CD4-positive, alpha-beta T cell treated with Interleukin-6 at 100 ng/mL for 8 hours (primary cell): Measurements from ENCODE around the gene ZNF813.
A peak's percentile ranks its signal among the peaks of the same experiment; 100 is the strongest.
"Not testable (repeated sequence)": the region's sequence is repeated elsewhere in the genome, so short reads cannot be mapped to it uniquely, and the experiment has no call there.

Experiments
- DNase-seq: peaks from one replicate; pipeline ENCODE4 v3.0.0-alpha.2; 2020; ENCODE audit warnings: mixed read lengths, low spot score

The ZNF813 gene

DNA sequence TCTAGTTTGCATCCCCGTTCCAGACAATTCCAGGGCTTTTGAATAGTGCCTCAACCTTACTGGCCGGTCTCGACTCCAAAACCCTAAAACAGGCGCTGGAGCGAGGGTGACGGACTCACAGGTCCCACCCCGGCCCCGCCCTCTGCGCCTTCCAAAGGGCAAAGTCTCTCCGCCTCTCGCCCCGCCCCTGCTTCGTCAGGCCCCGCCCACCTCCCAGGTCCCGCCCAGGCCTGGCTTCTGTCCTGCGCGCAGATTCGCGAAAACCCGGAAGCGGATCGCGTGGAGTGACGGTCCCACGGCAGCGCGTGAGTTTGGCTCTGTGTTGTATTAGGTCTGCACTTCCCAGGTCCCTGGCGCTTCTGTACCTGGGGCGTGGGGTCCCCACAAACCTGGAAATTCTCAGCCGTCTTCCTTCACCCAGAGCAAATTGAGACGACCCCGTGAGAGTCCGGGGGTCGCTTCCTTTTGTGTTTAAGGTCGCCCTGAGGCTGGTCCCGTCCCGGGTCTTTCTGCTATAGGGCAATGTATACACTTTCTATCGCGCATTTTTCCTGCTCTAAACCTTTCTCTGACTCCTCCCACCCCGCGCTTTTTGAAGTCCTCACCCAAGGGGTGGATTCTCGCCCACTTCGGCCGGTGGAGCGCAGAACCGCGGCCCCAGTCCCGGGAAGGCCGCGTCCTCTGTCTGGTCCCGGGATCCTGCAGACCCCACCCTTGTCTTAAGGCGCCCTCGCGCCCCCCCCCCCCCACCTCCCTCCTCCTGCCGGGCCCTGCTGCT is at the start of gene ZNF813:
TSS of gene ZNF813 (plus strand) at position 249 of the 778 bp plus-strand sequence. CDS start 16,090 bp downstream, outside the sequence.
- peak; percentile 94 for DNase-seq

DNA sequence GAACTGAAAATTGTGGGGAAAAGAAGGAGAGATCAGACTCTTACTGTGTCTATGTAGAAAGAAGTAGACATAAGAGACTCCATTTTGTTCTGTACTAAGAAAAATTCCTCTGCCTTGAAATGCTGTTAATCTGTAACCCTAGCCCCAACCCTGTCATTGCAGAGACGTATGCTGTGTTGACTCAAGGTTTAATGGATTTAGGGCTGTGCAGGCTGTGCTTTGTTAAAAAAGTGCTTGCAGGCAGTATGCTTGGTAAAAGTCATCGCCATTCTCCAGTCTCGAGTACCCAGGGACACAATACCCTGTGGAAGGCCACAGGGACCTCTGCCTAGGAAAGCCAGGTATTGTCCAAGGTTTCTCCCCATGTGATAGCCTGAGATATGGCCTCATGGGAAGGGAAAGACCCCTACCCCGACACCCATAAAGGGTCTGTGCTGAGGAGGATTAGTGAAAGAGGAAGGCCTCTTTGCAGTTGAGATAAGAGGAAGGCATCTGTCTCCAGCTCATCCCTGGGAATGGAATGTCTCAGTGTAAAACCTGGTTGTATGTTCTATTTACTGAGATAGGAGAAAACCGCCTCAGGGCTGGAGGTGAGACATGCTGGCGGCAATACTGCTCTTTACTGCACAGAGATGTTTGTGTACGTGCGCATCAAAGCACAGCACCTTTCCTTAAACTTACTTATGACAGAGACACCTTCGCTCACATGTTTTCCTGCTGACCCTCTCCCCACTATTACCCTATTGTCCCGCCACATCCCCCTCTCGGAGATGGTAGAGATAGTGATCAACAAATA is 46.8 kb upstream of the ZNF813 start:
- not testable (repeated sequence) for DNase-seq

DNA sequence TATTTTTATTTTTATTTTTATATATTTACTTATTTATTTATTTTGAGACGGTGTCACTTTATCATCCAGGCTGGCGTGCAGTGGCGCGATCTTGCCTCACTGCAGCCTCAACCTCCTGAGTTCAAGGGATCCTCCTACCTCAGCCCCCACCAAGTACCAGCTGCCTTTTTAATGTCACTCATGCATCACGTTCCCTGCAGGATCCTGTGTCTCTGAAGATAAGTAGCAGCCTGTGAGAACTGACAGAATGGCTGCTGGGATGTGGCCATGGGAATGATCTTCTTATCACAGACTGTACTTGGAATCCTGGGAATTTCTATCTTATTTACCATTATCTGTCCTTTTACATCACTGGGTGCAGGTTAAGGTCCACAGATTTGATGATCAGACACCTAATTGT is 45.0 kb upstream of the ZNF813 start:
- no peak for DNase-seq

DNA sequence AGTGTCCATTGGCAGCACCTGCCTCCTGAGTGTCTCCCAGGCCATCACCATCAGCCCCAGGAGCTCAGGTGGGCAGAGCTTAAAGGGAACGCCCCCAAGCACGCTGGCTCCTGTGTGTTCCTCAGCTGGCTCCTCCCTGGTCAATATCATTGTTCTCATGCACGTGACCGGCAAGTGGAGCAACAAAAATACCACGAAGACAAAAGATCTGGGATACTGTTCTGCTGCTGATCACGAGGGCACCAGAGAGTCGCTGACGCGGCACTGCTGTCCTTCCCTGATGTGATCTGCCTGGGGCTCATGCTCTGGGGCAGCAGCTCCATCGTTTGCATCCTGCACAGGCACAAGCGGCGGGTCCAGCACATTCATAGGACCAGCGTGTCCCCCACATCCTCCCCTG is 44.5 kb upstream of the ZNF813 start:
- DNase-seq: not testable (repeated sequence)

DNA sequence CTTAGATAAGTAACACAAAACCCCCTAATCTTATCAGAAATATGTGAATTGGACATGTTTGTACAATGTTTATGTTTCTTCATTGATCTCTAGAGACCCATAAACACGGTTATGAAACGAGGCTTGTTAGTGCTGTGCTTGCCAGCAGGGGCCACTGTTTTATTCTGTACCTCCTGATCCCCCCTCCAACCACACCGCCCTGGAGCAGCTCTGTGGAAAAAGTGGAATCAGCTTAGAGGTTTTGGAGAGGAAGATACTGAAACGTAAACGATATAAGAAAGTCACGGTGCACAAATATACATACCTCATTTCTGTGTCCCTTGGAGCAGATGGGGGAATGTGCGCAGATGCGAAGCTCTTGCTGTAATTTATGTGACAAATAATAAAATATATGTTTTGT is 43.9 kb upstream of the ZNF813 start:
- DNase-seq: not testable (repeated sequence)

DNA sequence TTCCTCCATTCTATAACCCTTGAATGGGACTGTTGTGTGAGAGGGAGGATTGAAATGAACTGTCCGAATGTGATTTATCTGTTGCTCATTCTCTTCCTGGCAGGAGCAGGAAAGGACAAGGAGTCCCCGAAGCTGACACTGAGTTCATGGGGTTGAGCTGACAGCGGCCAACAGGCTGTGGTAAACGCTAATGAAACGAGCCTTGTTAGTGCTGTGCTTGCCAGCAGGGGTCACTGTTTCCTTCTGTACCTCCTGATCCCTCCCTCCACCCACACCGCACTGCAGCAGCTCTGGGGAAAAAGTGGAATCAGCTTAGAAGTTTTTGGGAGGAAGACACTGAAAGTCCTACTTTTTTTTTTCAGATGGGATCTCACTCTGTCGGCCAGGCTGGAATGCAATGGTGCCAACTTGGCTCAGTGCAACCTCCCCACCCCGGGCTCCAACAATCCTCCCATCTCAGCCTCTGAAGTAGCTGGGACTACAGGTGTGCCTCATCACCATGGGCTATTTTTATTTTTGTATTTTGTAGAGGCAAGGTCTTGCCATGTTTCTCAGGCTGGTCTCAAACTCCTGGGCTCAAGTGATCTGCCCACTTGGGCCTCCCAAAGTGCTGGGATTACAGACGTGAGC is 42.5 kb upstream of the ZNF813 start:
- DNase-seq: peak; percentile 67

DNA sequence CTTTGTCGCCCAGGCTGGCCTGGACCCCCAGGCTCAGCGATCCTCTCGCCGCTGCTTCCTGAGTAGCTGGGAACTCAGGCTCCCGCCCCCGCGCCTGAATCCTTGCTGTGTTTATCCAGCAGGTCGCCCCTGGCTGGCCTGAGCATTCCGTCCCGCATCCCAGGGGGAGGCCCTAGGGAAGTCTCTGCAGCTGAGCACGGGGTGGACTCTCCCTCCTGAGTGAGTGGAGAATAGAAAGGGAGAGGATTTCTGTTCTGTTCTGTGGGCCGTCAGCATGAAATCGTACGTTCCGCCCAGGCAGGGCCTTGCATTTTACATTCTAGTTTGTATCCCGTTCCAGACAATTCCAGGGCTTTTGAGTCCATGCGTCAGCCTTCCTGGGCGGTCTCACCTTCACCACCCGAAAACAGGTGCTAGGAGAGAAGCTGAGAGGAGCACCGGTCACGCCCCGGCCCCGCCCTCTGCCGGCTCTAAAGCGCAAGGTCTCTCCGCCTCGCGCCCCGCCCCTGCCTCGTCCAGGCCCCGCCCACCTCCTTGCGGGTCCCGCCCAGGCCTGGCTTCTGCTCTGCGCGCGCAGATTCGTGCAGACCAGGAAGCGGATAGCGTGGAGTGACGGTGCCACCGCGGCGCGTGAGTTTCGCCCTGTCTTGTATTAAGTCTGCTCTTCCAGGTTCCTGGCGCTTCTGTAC is 36.0 kb upstream of the ZNF813 start, which contains the start of gene ZNF761:
TSS of gene ZNF761 (plus strand) at position 586 of the 689 bp plus-strand sequence. CDS start 15,285 bp downstream, outside the sequence.
- peak; percentile 95 for DNase-seq

DNA sequence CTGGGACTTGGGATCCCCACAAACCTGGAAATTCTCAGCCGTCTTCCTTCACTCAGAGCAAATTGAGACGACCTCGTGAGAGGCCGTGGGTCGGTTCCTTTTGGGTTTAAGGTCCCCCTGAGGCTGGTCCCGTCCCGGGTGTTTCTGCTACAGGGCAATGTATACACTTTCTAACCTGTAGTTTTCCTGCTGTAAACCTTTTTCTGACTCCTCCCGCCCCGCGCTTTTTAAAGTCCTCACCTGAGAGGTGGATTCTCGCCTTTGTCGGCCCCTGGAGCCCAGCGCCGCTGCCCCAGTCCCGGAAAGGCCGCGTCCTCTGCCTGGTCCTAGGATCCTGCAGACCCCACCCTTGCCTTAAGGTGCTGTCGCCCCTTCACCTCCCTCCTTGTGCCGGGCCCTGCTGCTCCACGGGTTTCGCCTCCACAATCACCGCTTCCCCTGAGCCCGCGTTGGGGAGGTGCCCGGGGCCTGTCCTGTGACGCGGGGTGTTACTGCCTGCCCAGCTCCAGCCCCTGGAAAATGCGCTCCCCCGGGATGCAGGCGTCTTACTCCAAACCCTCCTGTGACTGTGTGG is 35.4 kb upstream of the ZNF813 start:
- no peak for DNase-seq

DNA sequence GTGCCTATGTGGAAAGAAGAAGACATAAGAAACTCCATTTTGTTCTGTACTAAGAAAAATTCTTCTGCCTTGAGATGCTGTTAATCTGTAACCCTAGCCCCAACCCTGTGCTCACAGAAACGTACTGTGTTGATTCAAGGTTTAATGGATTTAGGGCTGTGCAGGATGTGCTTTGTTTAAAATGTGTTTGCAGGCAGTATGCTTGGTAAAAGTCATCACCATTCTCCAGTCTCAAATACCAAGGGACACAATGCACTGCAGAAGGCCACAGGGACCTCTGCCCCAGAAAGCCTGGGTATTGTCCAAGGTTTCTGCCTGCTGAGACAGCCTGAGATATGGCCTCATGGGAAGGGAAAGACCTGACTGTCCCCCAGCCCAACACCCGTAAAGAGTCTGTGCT is 23.7 kb upstream of the ZNF813 start:
- not testable (repeated sequence) for DNase-seq

DNA sequence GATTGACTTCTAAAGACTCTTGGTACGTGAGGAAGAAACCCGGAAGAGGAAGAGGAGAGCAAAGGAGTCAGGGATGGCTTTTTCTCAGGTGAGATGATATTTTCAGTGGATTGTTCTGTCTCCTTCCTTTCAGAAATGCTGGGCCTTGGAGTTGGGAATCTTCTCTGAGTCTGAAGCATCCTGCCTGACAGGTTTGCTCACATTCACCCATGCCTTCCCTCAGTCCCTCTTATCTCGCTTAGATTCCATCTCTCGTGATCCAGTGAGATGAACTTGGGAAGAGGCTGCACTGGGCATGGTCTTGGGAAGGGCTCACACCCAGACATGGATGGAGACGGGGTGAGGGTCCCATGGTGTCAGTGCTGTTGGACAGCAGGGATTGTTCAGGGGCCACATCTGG is 20.3 kb upstream of the ZNF813 start:
- DNase-seq: not testable (repeated sequence)

DNA sequence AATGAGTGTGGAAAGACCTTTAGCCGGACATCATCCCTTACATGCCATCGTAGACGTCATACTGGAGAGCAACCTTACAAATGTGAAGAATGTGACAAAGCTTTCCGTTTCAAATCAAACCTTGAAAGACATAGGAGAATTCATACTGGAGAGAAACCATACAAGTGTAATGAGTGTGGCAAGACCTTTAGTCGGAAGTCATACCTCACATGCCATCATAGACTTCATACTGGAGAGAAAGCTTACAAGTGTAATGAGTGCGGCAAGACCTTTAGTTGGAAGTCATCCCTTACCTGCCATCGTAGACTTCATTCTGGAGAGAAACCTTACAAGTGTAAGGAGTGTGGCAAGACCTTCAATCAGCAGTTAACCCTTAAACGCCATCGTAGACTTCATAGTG is 11.7 kb upstream of the ZNF813 start:
- DNase-seq: no peak

DNA sequence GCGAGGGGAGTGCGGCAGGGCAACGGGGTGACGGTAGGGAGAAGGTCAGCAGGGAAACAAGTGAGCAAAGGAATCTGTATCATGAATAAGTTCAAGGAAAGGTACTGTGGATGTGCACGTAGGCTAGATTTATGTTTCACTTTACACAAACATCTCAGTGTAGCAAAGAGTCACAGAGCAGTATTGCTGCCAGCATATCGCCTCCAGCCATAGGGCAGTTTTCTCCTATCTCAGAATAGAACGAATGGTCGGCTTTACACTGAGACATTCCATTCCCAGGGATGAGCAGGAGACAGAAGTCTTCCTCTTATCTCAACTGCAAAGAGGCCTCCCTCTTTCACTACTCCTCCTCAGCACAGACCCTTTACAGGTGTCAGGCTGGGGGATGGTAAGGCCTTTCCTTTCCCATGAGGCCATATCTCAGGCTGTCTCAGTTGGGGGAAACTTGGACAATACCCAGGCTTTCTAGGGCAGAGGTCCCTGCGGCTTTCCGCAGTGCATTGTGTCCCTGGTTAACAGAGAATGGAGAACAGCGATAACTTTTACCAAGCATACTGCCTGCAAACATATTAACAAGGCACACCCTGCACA is 7.3 kb upstream of the ZNF813 start:
- not testable (repeated sequence) for DNase-seq

DNA sequence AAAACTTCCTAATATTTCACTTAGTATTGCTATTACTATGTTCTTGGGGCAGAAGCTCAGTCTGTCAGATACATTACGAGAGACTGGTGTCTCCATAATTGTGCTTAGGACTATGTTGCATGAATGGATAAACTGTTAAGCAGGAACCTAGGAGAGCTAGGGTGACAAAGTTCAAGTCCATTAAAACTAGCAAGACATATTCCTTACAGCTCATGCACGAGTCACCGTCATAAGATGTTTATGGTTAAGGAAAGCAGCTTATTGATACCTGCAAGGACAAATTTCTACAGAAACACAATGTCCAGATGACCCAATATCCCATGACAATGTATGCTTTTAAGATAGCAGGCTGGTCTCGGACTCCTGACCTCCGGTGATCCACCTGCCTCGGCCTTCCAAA is 5.7 kb upstream of the ZNF813 start:
- no peak for DNase-seq

DNA sequence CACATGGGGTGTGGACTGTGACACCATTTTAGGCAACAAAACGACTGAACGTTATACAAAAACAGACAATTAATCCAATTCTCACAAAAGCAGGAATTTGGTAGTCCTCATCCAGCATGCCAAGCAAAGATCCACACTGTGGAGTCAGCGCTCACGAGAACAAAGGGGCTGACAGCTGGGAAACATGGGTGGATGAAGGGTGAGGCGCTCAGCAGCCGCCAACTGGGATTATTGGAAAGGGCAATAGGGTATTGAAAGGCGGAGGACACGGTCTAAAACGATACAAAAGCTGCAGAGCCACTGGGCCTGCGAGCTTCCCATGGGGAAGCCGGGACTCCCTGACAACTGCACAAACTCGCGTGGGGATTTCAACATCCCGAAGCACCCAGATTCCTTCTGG is 4.7 kb upstream of the ZNF813 start:
- DNase-seq: no peak

DNA sequence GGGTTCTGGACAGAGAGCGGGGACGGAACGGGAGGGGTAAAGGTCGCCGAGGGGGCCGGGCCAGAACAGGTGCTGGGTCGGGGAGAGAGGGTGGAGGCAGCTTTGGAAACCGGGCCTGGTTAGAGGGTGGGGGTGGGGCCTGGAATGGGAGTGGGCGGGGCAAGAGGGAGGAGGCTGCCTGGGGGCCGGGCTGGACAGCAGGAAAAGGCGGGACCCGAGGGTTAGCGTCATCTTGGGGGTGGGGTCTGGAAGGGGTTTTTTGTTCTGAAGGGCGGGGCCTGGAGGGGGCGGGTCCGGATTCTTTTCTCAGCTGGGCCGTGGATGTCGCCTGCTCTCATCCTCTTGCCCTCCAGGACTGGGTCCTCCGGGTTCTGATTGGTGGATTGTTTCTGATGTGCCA is 4.3 kb upstream of the ZNF813 start:
- no peak for DNase-seq

DNA sequence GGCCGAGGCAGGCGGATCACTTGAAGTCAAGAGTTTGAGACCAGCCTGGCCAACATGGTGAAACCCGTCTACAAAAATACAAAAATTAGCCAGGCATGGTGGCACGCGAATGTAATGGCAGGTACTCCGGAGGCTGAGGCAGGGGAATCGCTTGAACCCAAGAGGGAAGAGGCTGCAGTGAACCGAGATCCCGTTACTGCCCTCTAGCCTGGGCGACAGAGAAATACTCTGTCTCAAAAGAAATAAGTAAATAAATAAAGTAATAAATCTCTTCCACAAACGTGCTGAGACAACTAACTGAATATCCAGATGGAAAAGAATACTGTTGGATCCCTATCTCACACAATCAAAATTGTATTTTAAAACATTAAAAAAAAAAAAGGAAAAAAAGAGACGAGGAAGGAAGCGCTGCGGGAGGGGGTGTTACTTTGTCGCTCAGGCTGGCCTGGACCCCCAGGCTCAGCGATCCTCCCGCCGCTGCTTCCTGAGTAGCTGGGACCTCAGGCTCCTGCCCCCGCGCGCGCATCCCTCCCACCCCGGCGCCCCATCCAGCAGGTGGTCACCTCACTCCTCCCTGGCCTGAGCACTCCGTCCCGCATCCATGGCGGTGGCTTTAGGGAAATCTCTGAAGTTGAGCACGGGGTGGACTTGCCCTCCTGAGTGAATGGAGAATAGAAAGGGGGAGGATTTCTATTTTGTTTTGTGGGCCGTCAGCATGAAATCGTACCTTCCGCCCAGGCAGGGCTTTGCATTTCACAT is 628 bp upstream of the ZNF813 start:
- DNase-seq: no peak

DNA sequence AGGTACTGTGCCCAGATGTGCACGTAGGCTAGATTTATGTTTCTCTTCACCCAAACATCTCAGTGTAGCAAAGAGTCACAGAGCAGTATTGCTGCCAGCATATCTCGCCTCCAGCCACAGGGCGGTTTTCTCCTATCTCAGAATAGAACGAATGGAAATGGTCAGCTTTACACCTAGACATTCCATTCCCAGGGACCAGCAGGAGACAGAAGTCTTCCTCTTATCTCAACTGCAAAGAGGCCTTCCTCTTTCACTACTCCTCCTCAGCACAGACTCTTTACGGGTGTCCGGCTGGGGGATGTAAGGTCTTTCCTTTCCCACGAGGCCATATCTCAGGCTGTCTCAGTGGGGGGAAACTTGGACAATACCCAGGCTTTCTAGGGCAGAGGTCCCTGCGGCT is 1.1 kb downstream of the ZNF813 start:
- not testable (repeated sequence) for DNase-seq

DNA sequence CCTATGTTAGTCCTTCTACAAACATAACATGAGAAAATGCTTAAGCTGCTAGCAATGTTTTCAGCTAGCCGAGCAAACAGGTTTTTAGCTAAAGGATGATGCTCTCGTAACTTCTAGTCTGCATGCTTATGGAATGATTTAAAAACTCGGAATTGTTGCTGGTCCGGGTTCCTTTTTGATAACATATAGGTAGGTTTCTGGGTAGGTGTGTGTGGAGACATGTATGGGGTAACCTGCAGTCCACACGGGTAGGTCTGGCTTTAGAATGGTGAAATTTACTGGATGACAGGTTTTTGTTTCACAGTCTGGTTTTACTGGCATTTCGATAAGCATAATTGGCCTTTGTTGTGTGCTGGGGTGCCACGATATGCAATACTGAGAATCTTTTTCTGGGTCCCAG is 4.4 kb downstream of the ZNF813 start:
- DNase-seq: no peak

DNA sequence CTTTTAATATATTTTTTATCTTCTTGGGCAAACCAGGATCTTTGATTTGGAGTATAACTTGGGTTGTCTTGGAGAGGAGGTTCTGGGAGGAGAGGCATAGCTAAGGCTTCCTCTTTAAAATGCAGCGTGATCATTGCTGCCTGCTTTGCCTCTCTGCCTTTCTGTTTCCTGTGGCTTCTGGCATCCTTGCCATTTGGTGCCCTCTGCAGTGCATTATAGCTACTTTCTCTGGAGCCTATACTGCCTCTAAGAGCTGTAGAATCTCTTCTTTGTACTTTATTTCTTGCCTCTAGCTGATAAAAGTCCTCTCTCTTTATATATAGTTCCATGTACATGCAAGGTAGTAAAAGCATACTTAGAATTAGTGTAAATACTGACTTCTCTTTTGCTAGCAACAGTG is 7.3 kb downstream of the ZNF813 start:
- not testable (repeated sequence) for DNase-seq

DNA sequence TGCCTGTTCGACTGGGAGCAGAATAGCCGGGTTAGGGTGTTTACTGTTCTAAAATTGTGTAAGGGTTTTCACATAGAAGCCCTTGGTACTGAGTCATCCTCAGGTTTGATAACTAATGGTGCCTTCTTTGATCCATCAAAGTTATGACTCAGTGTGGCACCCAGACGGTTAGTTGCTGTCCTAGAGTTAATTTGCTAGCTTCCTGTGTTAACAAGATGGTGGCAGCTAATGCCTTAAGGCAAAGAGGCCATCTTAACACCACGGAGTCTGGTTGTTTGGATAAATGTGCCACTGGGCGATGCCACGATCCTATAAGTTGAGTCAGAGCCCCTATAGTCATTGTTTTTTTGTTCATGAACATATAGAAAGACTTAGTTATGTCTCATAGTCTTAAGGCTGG is 7.9 kb downstream of the ZNF813 start:
- not testable (repeated sequence) for DNase-seq

DNA sequence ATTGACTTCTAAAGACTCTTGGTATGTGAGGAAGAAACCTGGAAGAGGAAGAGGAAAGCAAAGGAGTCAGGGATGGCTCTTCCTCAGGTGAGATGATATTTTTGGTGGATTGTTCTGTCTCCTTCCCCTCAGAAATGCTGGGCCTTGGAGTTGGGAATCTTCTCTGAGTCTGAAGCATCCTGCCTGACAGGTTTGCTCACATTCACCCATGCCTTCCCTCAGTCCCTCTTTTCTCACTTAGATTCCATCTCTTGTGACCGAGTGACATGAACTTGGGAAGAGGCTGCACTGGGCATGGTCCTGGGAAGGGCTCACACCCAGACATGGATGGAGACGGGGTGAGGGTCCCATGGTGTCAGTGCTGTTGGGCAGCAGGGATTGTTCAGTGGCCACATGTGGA is 16.2 kb downstream of the ZNF813 start:
- not testable (repeated sequence) for DNase-seq
